SK-N-SH (cell line): ENCODE results near the gene TTC19. TPM values are rescaled to one million over a fixed set of nuclear protein-coding genes. Genes with fewer than 3 reads are reported as not detected.

Experiments used
- CTCF ChIA-PET: fragments of 300-600, 350-600 bp; formaldehyde crosslinking; extraction: SDS; loops from one replicate; lab custom pipeline; 2021; lab: Yijun Ruan, JAX
- POLR2A ChIA-PET: fragments of 350-600 bp; sonication (Branson Sonifier 250); formaldehyde crosslinking; extraction: SDS; loops from one replicate; lab custom pipeline; 2020; ENCODE audit warnings: antibody characterized with exemption, inconsistent platforms; lab: Yijun Ruan, JAX
- DNase-seq: peaks from one replicate; pipeline ENCODE4 v3.0.0; 2012
- H2AFZ ChIP-seq: fragments of 200-600 bp; sonication (generic); 2 replicates; pipeline ENCODE4 v1.8.1; 2016; ENCODE audit warnings: antibody characterized with exemption, mild to moderate bottlenecking, low read depth
- H3F3A ChIP-seq: fragments of 200-600 bp; sonication (generic); replicated peaks from 2 replicates; pipeline ENCODE3; 2016; ENCODE audit warnings: antibody characterized with exemption, mild to moderate bottlenecking; ENCODE audit not compliant: insufficient read depth
- H3K27ac ChIP-seq, 2 experiments: fragments of 200-500 bp in 1 of 2; fragments of 200-600 bp in 1 of 2; sonication (Bioruptor generic) in 1 of 2; sonication (generic), shearing (Covaris generic) in 1 of 2; 2 replicates each; pipeline versions ENCODE4 v1.5.1 to v1.6.1; 2014 to 2016; ENCODE audit warnings: low read depth in 2 of 2, inconsistent platforms in 1 of 2, low read length in 1 of 2, mild to moderate bottlenecking in 1 of 2, mixed read lengths in 1 of 2
- H3K27me3 ChIP-seq: fragments of 200-600 bp; sonication (generic), shearing (Covaris generic); 2 replicates; pipeline ENCODE4 v1.6.1; 2016; ENCODE audit warnings: mixed run types; ENCODE audit not compliant: insufficient read depth
- H3K36me3 ChIP-seq, 2 experiments: fragments of 200-500 bp in 1 of 2; fragments of 200-600 bp in 1 of 2; sonication (Bioruptor generic) in 1 of 2; sonication (generic) in 1 of 2; replicated peaks in 1 of 2; 2 replicates each; pipeline versions ENCODE3 to v1.5.1; 2014 to 2016; ENCODE audit warnings: low read length in 1 of 2, mild to moderate bottlenecking in 1 of 2; ENCODE audit not compliant: insufficient read depth in 2 of 2, control insufficient read depth in 1 of 2
- H3K4me1 ChIP-seq, 2 experiments: fragments of 200-500 bp in 1 of 2; fragments of 200-600 bp in 1 of 2; sonication (Bioruptor generic) in 1 of 2; sonication (generic), shearing (Covaris generic) in 1 of 2; 2 replicates each; pipeline versions ENCODE4 v1.5.1 to v1.6.1; 2014 to 2016; ENCODE audit warnings: low read depth in 1 of 2, low read length in 1 of 2, mixed run types in 1 of 2; ENCODE audit not compliant: insufficient read depth in 2 of 2, control insufficient read depth in 1 of 2
- H3K4me2 ChIP-seq: fragments of 200-600 bp; sonication (generic), shearing (Covaris generic); 2 replicates; pipeline ENCODE4 v1.6.1; 2017; ENCODE audit warnings: mixed run types
- H3K4me3 ChIP-seq, 2 experiments: fragments of 200-500 bp in 1 of 2; fragments of 200-600 bp in 1 of 2; sonication (Bioruptor generic) in 1 of 2; sonication (generic), shearing (Covaris generic) in 1 of 2; 2 replicates each; pipeline versions ENCODE4 v1.5.1 to v1.8.1; 2014 to 2016; ENCODE audit warnings: low read depth in 2 of 2, inconsistent platforms in 1 of 2, low read length in 1 of 2, mild to moderate bottlenecking in 1 of 2, mixed read lengths in 1 of 2, moderate library complexity in 1 of 2
- H3K79me2 ChIP-seq: fragments of 200-600 bp; sonication (generic); 2 replicates; pipeline ENCODE4 v1.8.1; 2017; ENCODE audit warnings: mild to moderate bottlenecking; ENCODE audit not compliant: insufficient read depth
- H3K9ac ChIP-seq: fragments of 200-600 bp; sonication (generic); 2 replicates; pipeline ENCODE4 v1.6.1; 2017; ENCODE audit warnings: mixed run types
- H3K9me2 ChIP-seq: fragments of 200-600 bp; sonication (generic); 2 replicates; pipeline ENCODE4 v1.6.1; 2017; ENCODE audit warnings: mixed run types
- H3K9me3 ChIP-seq: fragments of 200-600 bp; sonication (generic); 2 replicates; pipeline ENCODE4 v1.6.1; 2017; ENCODE audit warnings: mixed run types, mild to moderate bottlenecking, moderate library complexity
- H4K20me1 ChIP-seq: fragments of 200-600 bp; sonication (generic); 2 replicates; pipeline ENCODE4 v1.6.1; 2017; ENCODE audit warnings: mild to moderate bottlenecking, mixed run types; ENCODE audit not compliant: insufficient read depth
- CHD2 ChIP-seq: fragments of 150-350 bp; IDR thresholded peaks from 2 replicates; pipeline ENCODE4 v1.6.1; 2018; ENCODE audit warnings: low read length; ENCODE audit not compliant: partially characterized antibody
- NFIC ChIP-seq: IDR thresholded peaks from 2 replicates; pipeline ENCODE4 v1.4.0; 2012; ENCODE audit warnings: borderline replicate concordance
- PBX3 ChIP-seq: IDR thresholded peaks from 2 replicates; pipeline ENCODE4; 2012
- RFX5 ChIP-seq: IDR thresholded peaks from 2 replicates; pipeline ENCODE4 v1.6.1; 2012; ENCODE audit warnings: mild to moderate bottlenecking, improper control_type of control experiment, low read length
- SIN3A ChIP-seq: IDR thresholded peaks from 2 replicates; pipeline ENCODE4 v1.6.1; 2012; ENCODE audit warnings: low read depth, mild to moderate bottlenecking, low read length, moderate library complexity, borderline replicate concordance
- SMC3 ChIP-seq: IDR thresholded peaks from 2 replicates; pipeline ENCODE4 v1.6.1; 2012; ENCODE audit warnings: low read depth, low read length, improper control_type of control experiment
- USF1 ChIP-seq: IDR thresholded peaks from 2 replicates; pipeline ENCODE4 v1.4.0; 2012; ENCODE audit warnings: low read depth, borderline replicate concordance
- USF2 ChIP-seq: fragments of 150-350 bp; IDR thresholded peaks from 2 replicates; pipeline ENCODE4 v1.6.1; 2017; ENCODE audit warnings: antibody characterized with exemption, low read length, low read depth, borderline replicate concordance
- WGBS: methylation state at CpG from one replicate; pipeline ENCODE4 v1.1.6; 2017; ENCODE audit warnings: low lambda C conversion rate; 5-methylcytosine and 5-hydroxymethylcytosine counted together
- polyA plus RNA-seq, 3 experiments: library from polyadenylated mRNA; depleted of rRNA; stranded (reverse); fragments of >200 nt; gene quantifications; 2 replicates each; pipeline ENCODE4 v1.2.3, GENCODE V29; 2012

TTC19 gene
- polyA plus RNA-seq, 1 of the 3 experiments (the other 2 are of a cell fraction), result 6.6 TPM

GRCh38 chr17:16019347-16019746 is 19.7 kb downstream of the TTC19 start (continued):
- TF ChIP-seq SIN3A, result no peak
- no peak for TF ChIP-seq USF2
- TF ChIP-seq SMC3, result no peak
- TF ChIP-seq USF1, result no peak

- no peak overlapping the region for H3K4me3 ChIP-seq
- H3K36me3 ChIP-seq, result peaks cover 71 to 95% of the 10 kb centered on the region in 2 experiments
- CTCF ChIA-PET, result interaction anchor here (0.6 to 1.7 kb wide), 4 partner anchors 9 to 69 kb away, joined by 3 to 6 read pairs (median 3); no protein-coding TSS in a partner anchor
- no peak overlapping the region for H2AFZ ChIP-seq
- H3K27me3 ChIP-seq, result no peaks in the 10 kb centered on the region
- no peaks in the 10 kb centered on the region for H3K9me3 ChIP-seq
- peaks cover 63% of the 10 kb centered on the region for H3K79me2 ChIP-seq
- H3K4me1 ChIP-seq, result peaks cover 0 to 19% of the 10 kb centered on the region in 2 experiments; a peak in 2 of 4 replicates
- POLR2A ChIA-PET, result no interaction called here
- H3K27ac ChIP-seq, result no peak overlapping the region
- DNase-seq, result no peak
- no peak overlapping the region for H3K9ac ChIP-seq
- H3K4me2 ChIP-seq, result no peak overlapping the region
- H3F3A ChIP-seq, result peaks cover 46% of the 10 kb centered on the region
- H4K20me1 ChIP-seq, result 0 out of 2 replicates have a peak, but pooled peaks cover 3% of the 10 kb centered on the region
- 77% methylated on average over 4 of the region's 4 CpGs for WGBS
- H3K9me2 ChIP-seq, result no peaks in the 10 kb centered on the region
- no peak for TF ChIP-seq NFIC
These were observed 24.3 kb downstream of the TTC19 start for GRCh38 chr17:16023881-16024280.

GRCh38 chr17:16025202-16025601 is 25.6 kb downstream of the TTC19 start:
- Histone ChIP-seq H4K20me1 (0 out of 2 replicates have a peak, but pooled peaks cover 3% of the 10 kb centered on the region), H3K27ac (no peak overlapping the region), H3K4me1 (peaks cover 0 to 25% of the 10 kb centered on the region in 2 experiments; a peak in 2 of 4 replicates), H3K4me2 (no peak overlapping the region), H3K9me2 (no peaks in the 10 kb centered on the region), H3K9me3 (no peaks in the 10 kb centered on the region), H3K36me3 (peaks cover 80 to 93% of the 10 kb centered on the region in 2 experiments), H3K79me2 (peaks cover 59% of the 10 kb centered on the region), H2AFZ (no peak overlapping the region), H3F3A (peaks cover 59% of the 10 kb centered on the region), H3K27me3 (no peaks in the 10 kb centered on the region), H3K9ac (no peak overlapping the region), H3K4me3 (no peak overlapping the region)
- TF ChIP-seq SMC3, result no peak
- no peak for TF ChIP-seq PBX3
- TF ChIP-seq NFIC, result no peak
- TF ChIP-seq CHD2, result no peak
- no peak for TF ChIP-seq RFX5
- DNase-seq, result no peak
- ChIA-PET POLR2A (no interaction called here), CTCF (interaction anchor here (0.9 kb wide), 1 partner anchor 11 kb away, joined by 3 read pairs; no protein-coding TSS in a partner anchor)
- 90% methylated on average over 1 of the region's 1 CpG for WGBS
